Peyer's patch (tissue), 4 donors: ENCODE results near the gene SLC47A2.

ENCODE experiments used
- POLR2A ChIP-seq, 2 donors: fragments of 450-650 bp; IDR thresholded peaks; one replicate each; pipeline ENCODE4 v1.5.1; 2017; ENCODE audit warnings: antibody characterized with exemption in 2 of 2, mild to moderate bottlenecking in 2 of 2, moderate library complexity in 2 of 2
- TF ChIP-seq, protein P1 (sequence below), 6 experiments: fragments of 450-650 bp in 4 of 6; fragments of 200-600 bp in 2 of 6; sonication (generic) in 1 of 6; IDR thresholded peaks; one replicate each; pipeline ENCODE4 v1.5.1; 2017 to 2019; ENCODE audit warnings: antibody characterized with exemption in 6 of 6, mild to moderate bottlenecking in 3 of 6, moderate library complexity in 1 of 6

GRCh38 chr17:19737305-19738072 lies 21.1 kb upstream of the SLC47A2 start:
- TF ChIP-seq, protein P1, sequence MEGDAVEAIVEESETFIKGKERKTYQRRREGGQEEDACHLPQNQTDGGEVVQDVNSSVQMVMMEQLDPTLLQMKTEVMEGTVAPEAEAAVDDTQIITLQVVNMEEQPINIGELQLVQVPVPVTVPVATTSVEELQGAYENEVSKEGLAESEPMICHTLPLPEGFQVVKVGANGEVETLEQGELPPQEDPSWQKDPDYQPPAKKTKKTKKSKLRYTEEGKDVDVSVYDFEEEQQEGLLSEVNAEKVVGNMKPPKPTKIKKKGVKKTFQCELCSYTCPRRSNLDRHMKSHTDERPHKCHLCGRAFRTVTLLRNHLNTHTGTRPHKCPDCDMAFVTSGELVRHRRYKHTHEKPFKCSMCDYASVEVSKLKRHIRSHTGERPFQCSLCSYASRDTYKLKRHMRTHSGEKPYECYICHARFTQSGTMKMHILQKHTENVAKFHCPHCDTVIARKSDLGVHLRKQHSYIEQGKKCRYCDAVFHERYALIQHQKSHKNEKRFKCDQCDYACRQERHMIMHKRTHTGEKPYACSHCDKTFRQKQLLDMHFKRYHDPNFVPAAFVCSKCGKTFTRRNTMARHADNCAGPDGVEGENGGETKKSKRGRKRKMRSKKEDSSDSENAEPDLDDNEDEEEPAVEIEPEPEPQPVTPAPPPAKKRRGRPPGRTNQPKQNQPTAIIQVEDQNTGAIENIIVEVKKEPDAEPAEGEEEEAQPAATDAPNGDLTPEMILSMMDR (IDR thresholded peaks at IDR 0.05): no peak
- no peak for TF ChIP-seq POLR2A (IDR thresholded peaks at IDR 0.05)
